Breast epithelium (tissue), 4 donors: ENCODE results near the gene SETD7. TPM values are rescaled to one million over a fixed set of nuclear protein-coding genes. Genes with fewer than 3 reads are reported as not detected.
"Not testable (repeated sequence)": the region's sequence is repeated elsewhere in the genome, so short reads cannot be mapped to it uniquely, and the experiment has no call there.

Source experiments
- DNase-seq, 2 donors: peaks; one replicate each; pipeline ENCODE4 v3.0.0-alpha.2; 2019; ENCODE audit warnings: low spot score in 2 of 2
- H3K27ac ChIP-seq, 2 donors: fragments of 200-600 bp; sonication (generic) in 1 of 2; one replicate each; pipeline ENCODE4 v1.5.1; 2016 to 2019; ENCODE audit warnings: mild to moderate bottlenecking in 1 of 2
- H3K27me3 ChIP-seq, 2 donors: fragments of 200-600 bp; sonication (generic) in 1 of 2; one replicate each; pipeline versions ENCODE4 v1.5.1 to v1.6.0; 2017 to 2019; ENCODE audit warnings: control low read depth in 1 of 2, mild to moderate bottlenecking in 1 of 2
- H3K36me3 ChIP-seq: fragments of 200-600 bp; one replicate; pipeline ENCODE4 v1.5.1; 2019
- H3K4me1 ChIP-seq, 2 donors: fragments of 200-600 bp; sonication (generic); one replicate each; pipeline ENCODE4 v1.5.1; 2016 to 2019; ENCODE audit warnings: control low read depth in 1 of 2
- H3K4me3 ChIP-seq, 3 donors: fragments of 200-600 bp; sonication (generic); 1 replicate in 2 of 3; 2 replicates in 1 of 3; pipeline ENCODE4 v1.5.1; 2016 to 2019; ENCODE audit warnings: mild to moderate bottlenecking in 3 of 3, moderate library complexity in 2 of 3
- H3K9me3 ChIP-seq, 2 donors: fragments of 200-600 bp; sonication (generic) in 1 of 2; one replicate each; pipeline ENCODE4 v1.5.1; 2016 to 2019; ENCODE audit warnings: control low read depth in 1 of 2
- POLR2A ChIP-seq: fragments of 450-650 bp; IDR thresholded peaks from one replicate; pipeline ENCODE4 v1.6.1; 2016; ENCODE audit warnings: antibody characterized with exemption, mild to moderate bottlenecking, moderate library complexity
- POLR2AphosphoS5 ChIP-seq, 3 donors: sonication (generic); formaldehyde crosslinking; IDR thresholded peaks; one replicate each; pipeline ENCODE4 v1.6.1; 2017; ENCODE audit warnings: antibody characterized with exemption in 3 of 3
- intact Hi-C: fragments of 100-400 bp; cut with DNase I; formaldehyde crosslinking; loops from one replicate; pipeline ENCODE4 v1.15.1; 2023; ENCODE audit warnings: low total_unique reads
- total RNA-seq, 3 donors: library from RNA; depleted of rRNA; stranded (reverse); fragments of >200 nt; gene quantifications; one replicate each; pipeline ENCODE4 v1.1.0, GENCODE V29; 2016
- TF ChIP-seq, protein P1 (sequence below), 3 donors: fragments of 450-650 bp; IDR thresholded peaks; one replicate each; pipeline ENCODE4 v1.5.1; 2016 to 2017; ENCODE audit warnings: antibody characterized with exemption in 3 of 3, mild to moderate bottlenecking in 3 of 3, moderate library complexity in 3 of 3

SETD7 gene
- total RNA-seq, 3 donors from 2014 or later, result 54.9 to 100 (median 63.6) TPM

- peaks cover 0 to 18% of the 10 kb centered on the region in 2 donors for H3K4me1 ChIP-seq
- peak overlapping the region; percentile 59 to 95 (median 86) for H3K4me3 ChIP-seq
- no peaks in the 10 kb centered on the region for H3K36me3 ChIP-seq
- peak overlapping the region; percentile 99 for H3K27ac ChIP-seq
- H3K27me3 ChIP-seq, result no peaks in the 10 kb centered on the region
- intact Hi-C loops, result no loop called here
- DNase-seq, result peak in 1 of 2 donors; percentile 52
- H3K9me3 ChIP-seq, result no peaks in the 10 kb centered on the region
- no peak for TF ChIP-seq POLR2AphosphoS5 (IDR thresholded peaks at IDR 0.05)
- TF ChIP-seq, protein P1, sequence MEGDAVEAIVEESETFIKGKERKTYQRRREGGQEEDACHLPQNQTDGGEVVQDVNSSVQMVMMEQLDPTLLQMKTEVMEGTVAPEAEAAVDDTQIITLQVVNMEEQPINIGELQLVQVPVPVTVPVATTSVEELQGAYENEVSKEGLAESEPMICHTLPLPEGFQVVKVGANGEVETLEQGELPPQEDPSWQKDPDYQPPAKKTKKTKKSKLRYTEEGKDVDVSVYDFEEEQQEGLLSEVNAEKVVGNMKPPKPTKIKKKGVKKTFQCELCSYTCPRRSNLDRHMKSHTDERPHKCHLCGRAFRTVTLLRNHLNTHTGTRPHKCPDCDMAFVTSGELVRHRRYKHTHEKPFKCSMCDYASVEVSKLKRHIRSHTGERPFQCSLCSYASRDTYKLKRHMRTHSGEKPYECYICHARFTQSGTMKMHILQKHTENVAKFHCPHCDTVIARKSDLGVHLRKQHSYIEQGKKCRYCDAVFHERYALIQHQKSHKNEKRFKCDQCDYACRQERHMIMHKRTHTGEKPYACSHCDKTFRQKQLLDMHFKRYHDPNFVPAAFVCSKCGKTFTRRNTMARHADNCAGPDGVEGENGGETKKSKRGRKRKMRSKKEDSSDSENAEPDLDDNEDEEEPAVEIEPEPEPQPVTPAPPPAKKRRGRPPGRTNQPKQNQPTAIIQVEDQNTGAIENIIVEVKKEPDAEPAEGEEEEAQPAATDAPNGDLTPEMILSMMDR (IDR thresholded peaks at IDR 0.05), result peak; percentile 20 to 60 (median 54)
Measured at GRCh38 chr4:139453041-139453370, 103.0 kb downstream of the SETD7 start.

DNA sequence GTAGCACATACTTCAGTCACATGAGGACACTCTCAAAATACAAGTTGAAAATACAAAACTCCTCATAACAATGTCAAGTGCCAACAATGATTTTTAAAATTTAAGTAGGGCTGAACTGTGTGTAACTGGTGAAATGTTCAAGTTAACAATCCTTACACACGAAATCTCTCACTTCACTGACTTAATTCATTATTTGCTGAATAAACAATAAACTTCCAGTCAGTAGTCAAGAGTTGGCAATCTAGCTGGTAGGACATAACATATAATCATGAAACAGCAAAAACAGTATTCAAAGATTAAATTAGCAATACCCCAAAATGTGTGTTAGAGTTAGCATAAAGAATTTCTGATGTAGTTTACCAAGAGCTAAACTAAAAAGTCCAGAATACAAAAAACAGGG lies 104.0 kb downstream of the SETD7 start:
- TF ChIP-seq POLR2A (no peak), POLR2AphosphoS5 (IDR thresholded peaks at IDR 0.05) (no peak)
- TF ChIP-seq, protein P1 (IDR thresholded peaks at IDR 0.05), result no peak
- Histone ChIP-seq H3K27ac (peak overlapping the region in 1 of 2 donors; percentile 99), H3K27me3 (no peaks in the 10 kb centered on the region), H3K36me3 (no peaks in the 10 kb centered on the region), H3K9me3 (no peaks in the 10 kb centered on the region), H3K4me1 (peaks cover 0 to 18% of the 10 kb centered on the region in 2 donors), H3K4me3 (peak overlapping the region in 2 of 3 donors; percentile 86 to 95)
- no peak for DNase-seq
- intact Hi-C loops, result no loop called here

DNA sequence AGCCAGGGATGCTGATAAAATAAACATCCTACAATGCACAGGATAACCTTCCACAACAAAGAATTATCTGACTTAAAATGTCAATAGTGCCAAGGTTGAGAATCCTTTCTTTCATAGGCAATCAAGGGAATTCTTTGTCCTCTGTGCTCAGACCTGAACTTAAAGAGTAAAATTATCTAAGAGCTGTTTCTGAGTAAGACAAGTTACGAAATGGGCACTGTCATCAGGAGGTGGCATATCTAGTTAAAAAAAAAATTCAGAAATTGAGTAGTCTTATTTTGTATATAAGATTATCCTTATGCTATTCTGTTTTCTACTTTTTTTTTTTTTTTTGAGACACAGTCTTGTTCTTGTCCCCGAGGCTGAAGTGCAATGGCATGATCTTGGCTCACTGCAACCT lies 105.4 kb downstream of the SETD7 start:
- no peak for DNase-seq
- intact Hi-C loops, result no loop called here
- H3K9me3 ChIP-seq, result no peaks in the 10 kb centered on the region
- no peak overlapping the region for H3K4me3 ChIP-seq
- no peak overlapping the region for H3K27ac ChIP-seq
- H3K27me3 ChIP-seq, result no peaks in the 10 kb centered on the region
- no peak for TF ChIP-seq POLR2AphosphoS5 (IDR thresholded peaks at IDR 0.05)
- H3K36me3 ChIP-seq, result no peaks in the 10 kb centered on the region
- peaks cover 0 to 14% of the 10 kb centered on the region in 2 donors for H3K4me1 ChIP-seq

DNA sequence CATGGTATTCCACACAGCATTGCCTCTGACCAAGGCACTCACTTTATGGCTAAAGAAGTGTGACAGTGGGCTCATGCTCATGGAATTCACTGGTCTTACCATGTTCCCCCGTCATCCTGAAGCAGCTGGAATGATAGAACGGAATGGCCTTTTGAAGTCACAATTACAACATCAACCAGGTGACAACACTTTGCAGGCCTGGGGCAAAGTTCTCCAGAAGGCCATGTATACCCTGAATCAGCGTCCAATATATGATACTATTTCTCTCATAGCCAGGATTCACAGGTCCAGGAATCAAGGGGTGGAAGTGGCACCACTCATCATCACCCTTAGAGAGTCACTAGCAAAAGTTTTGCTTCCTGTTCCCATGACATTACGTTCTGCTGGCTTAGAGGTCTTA lies 108.9 kb downstream of the SETD7 start:
- H3K9me3 ChIP-seq, H3K4me1 ChIP-seq, H3K27ac ChIP-seq, DNase-seq, H3K4me3 ChIP-seq, H3K36me3 ChIP-seq, intact Hi-C loops, H3K27me3 ChIP-seq: not testable (repeated sequence)

Other genes with a start within 250 kb of the SETD7 start
- gene RAB33B, start 102.1 kb downstream of the SETD7 start, total RNA-seq, result 10 to 100 TPM; 13.1 to 15.8 (median 13.4) TPM
- 10 to 100 TPM; 29.1 to 58.7 (median 50.5) TPM for gene MGST2, start 109.6 kb upstream of the SETD7 start, total RNA-seq